Activated CD4-positive, alpha-beta T cell treated with anti-CD3 and anti-CD28 coated beads for 24 hours (primary cell): ENCODE data around the gene ELAC1.
"Not testable (repeated sequence)": the region's sequence is repeated elsewhere in the genome, so short reads cannot be mapped to it uniquely, and the experiment has no call there.

Experiments
- DNase-seq, 2 donors: peaks; one replicate each; pipeline ENCODE4 v3.0.0-alpha.2; 2020; ENCODE audit warnings: low read depth in 2 of 2

Gene ELAC1

GRCh38 chr18:50967714-50968661, at the start of gene ELAC1:
Gene ELAC1, plus strand, starts transcription at chr18:50968040. Its CDS starts 6,365 bp downstream, at chr18:50974405.
- DNase-seq, result peak; percentile 40 to 44

- no peak for DNase-seq
Measured at GRCh38 chr18:50918153-50918552, 49.7 kb upstream of the ELAC1 start.

- no peak for DNase-seq
Measured at GRCh38 chr18:50924372-50924771, 43.5 kb upstream of the ELAC1 start.

- DNase-seq, result no peak
Measured at GRCh38 chr18:50926521-50926920, 41.3 kb upstream of the ELAC1 start.

GRCh38 chr18:50928551-50928950, 39.3 kb upstream of the ELAC1 start:
- no peak for DNase-seq

- DNase-seq, result no peak
Measured at GRCh38 chr18:50933684-50934083, 34.2 kb upstream of the ELAC1 start.

GRCh38 chr18:50934545-50935211, 33.2 kb upstream of the ELAC1 start:
- DNase-seq, result no peak

GRCh38 chr18:50935493-50936191, 32.2 kb upstream of the ELAC1 start:
- no peak for DNase-seq

- DNase-seq, result no peak
Measured at GRCh38 chr18:50937183-50937582, 30.7 kb upstream of the ELAC1 start.

GRCh38 chr18:50938912-50939311, 28.9 kb upstream of the ELAC1 start:
- DNase-seq, result no peak

- DNase-seq, result no peak
Measured at GRCh38 chr18:50944245-50944932, 23.5 kb upstream of the ELAC1 start.

- DNase-seq, result not testable (repeated sequence)
Measured at GRCh38 chr18:50945918-50946317, 21.9 kb upstream of the ELAC1 start.

GRCh38 chr18:50947899-50948298, 19.9 kb upstream of the ELAC1 start:
- DNase-seq, result no peak

- DNase-seq, result no peak
Measured at GRCh38 chr18:50949185-50949584, 18.7 kb upstream of the ELAC1 start.

- no peak for DNase-seq
Measured at GRCh38 chr18:50950626-50951025, 17.2 kb upstream of the ELAC1 start.

GRCh38 chr18:50953822-50954221, 14.0 kb upstream of the ELAC1 start:
- no peak for DNase-seq

GRCh38 chr18:50955253-50955652, 12.6 kb upstream of the ELAC1 start:
- no peak for DNase-seq

- no peak for DNase-seq
Measured at GRCh38 chr18:50956116-50956515, 11.7 kb upstream of the ELAC1 start.

- no peak for DNase-seq
Measured at GRCh38 chr18:50961974-50962373, 5.9 kb upstream of the ELAC1 start.

GRCh38 chr18:50969448-50969847, 1.6 kb downstream of the ELAC1 start:
- no peak for DNase-seq

- DNase-seq, result no peak
Measured at GRCh38 chr18:50970006-50970405, 2.2 kb downstream of the ELAC1 start.

GRCh38 chr18:50972404-50972803, 4.6 kb downstream of the ELAC1 start:
- DNase-seq, result not testable (repeated sequence)
